Common myeloid progenitor, CD34-positive (primary cell): ENCODE results near the gene BEAN1.
A peak's percentile ranks its signal among the peaks of the same experiment; 100 is the strongest.

Experiments
- CTCF ChIA-PET: fragments of 350-600 bp; sonication (Branson Sonifier 250); formaldehyde crosslinking; loops from one replicate; lab custom pipeline; 2021; ENCODE audit warnings: antibody characterized with exemption; lab: Charles Lee
- POLR2A ChIA-PET: fragments of 350-600 bp; sonication (Branson Sonifier 250); formaldehyde crosslinking; loops from one replicate; lab custom pipeline; 2021; ENCODE audit warnings: antibody characterized with exemption; lab: Charles Lee
- DNase-seq, 3 donors: peaks; one replicate each; pipeline versions ENCODE4 v3.0.0 to v3.0.0-alpha.2; 2013
- H3K27ac ChIP-seq, 2 experiments: 1 replicate in 1 of 2; 2 replicates in 1 of 2; pipeline ENCODE4 v1.7.0; 2013; ENCODE audit warnings: inconsistent platforms in 2 of 2, low read length in 2 of 2, mild to moderate bottlenecking in 2 of 2, low read depth in 1 of 2, moderate library complexity in 1 of 2; ENCODE audit not compliant: severe bottlenecking in 2 of 2, insufficient read depth in 1 of 2, poor library complexity in 1 of 2
- H3K27me3 ChIP-seq, 5 experiments: replicated peaks in 2 of 5; 1 replicate in 3 of 5; 2 replicates in 2 of 5; pipeline versions ENCODE4 v1.6.1 to v1.7.0; 2013; ENCODE audit warnings: low read length in 4 of 5, mild to moderate bottlenecking in 2 of 5, moderate library complexity in 2 of 5, inconsistent platforms in 1 of 5; ENCODE audit not compliant: insufficient read depth in 5 of 5, control insufficient read depth in 4 of 5
- H3K36me3 ChIP-seq, 4 experiments: 1 replicate in 2 of 4; 2 replicates in 2 of 4; pipeline versions ENCODE4 v1.6.1 to v1.7.0; 2013; ENCODE audit warnings: low read length in 3 of 4, control low read depth in 1 of 4, mild to moderate bottlenecking in 1 of 4; ENCODE audit not compliant: control insufficient read depth in 4 of 4, insufficient read depth in 4 of 4
- H3K4me1 ChIP-seq, 4 experiments: 1 replicate in 3 of 4; 2 replicates in 1 of 4; pipeline versions ENCODE4 v1.6.1 to v1.7.1; 2013; ENCODE audit warnings: low read length in 3 of 4, mild to moderate bottlenecking in 3 of 4, control low read depth in 1 of 4, inconsistent platforms in 1 of 4, moderate library complexity in 1 of 4; ENCODE audit not compliant: control insufficient read depth in 4 of 4, insufficient read depth in 4 of 4; ENCODE audit errors: control extremely low read depth in 1 of 4
- H3K4me3 ChIP-seq, 7 experiments: 1 replicate in 4 of 7; 2 replicates in 3 of 7; pipeline versions ENCODE4 v1.5.1 to v1.7.0; 2013; ENCODE audit warnings: mild to moderate bottlenecking in 7 of 7, low read length in 6 of 7, moderate library complexity in 6 of 7, inconsistent platforms in 2 of 7, low read depth in 2 of 7, control low read depth in 1 of 7; ENCODE audit not compliant: insufficient read depth in 4 of 7, control insufficient read depth in 1 of 7; ENCODE audit errors: extremely low read depth in 1 of 7
- H3K9me3 ChIP-seq, 5 experiments: 1 replicate in 4 of 5; 2 replicates in 1 of 5; pipeline versions ENCODE4 v1.6.1 to v1.7.1; 2013; ENCODE audit warnings: low read length in 4 of 5, mild to moderate bottlenecking in 2 of 5, inconsistent platforms in 1 of 5, low read depth in 1 of 5, moderate library complexity in 1 of 5; ENCODE audit not compliant: control insufficient read depth in 4 of 5, insufficient read depth in 2 of 5; ENCODE audit errors: control extremely low read depth in 1 of 5
- WGBS: methylation state at CpG from one replicate; pipeline ENCODE4 v1.1.5; 2013; ENCODE audit not compliant: insufficient coverage; 5-methylcytosine and 5-hydroxymethylcytosine counted together

Gene BEAN1

GRCh38 chr16:66483689-66484452 lies 56.8 kb downstream of the BEAN1 start:
- Histone ChIP-seq H3K9me3 (no peaks in the 10 kb centered on the region), H3K27ac (no peak overlapping the region), H3K4me1 (peaks cover 3 to 21% (median 14%) of the 10 kb centered on the region in 4 experiments), H3K27me3 (no peaks in the 10 kb centered on the region), H3K36me3 (no peaks in the 10 kb centered on the region), H3K4me3 (no peak overlapping the region)
- WGBS, result 47% methylated on average over 13 of the region's 14 CpGs
- POLR2A ChIA-PET, result no interaction called here
- DNase-seq, result peak; percentile 69 to 82 (median 79)
- CTCF ChIA-PET, result interaction anchor here (1.0 to 14.1 kb wide), 8 partner anchors 7 to 124 kb away, joined by 3 to 92 read pairs (median 4); no protein-coding TSS in a partner anchor

- Histone ChIP-seq H3K4me1 (peaks cover 3 to 18% (median 12%) of the 10 kb centered on the region in 4 experiments), H3K36me3 (no peaks in the 10 kb centered on the region), H3K27me3 (peaks cover 0 to 2% (median 0%) of the 10 kb centered on the region in 5 experiments), H3K9me3 (no peaks in the 10 kb centered on the region), H3K4me3 (no peak overlapping the region), H3K27ac (no peak overlapping the region)
- ChIA-PET POLR2A (no interaction called here), CTCF (interaction anchor here (0.9 to 14.1 kb wide), 6 partner anchors 8 to 124 kb away, joined by 3 to 92 read pairs (median 4); no protein-coding TSS in a partner anchor)
- no peak for DNase-seq
- 91% methylated on average over 15 of the region's 15 CpGs for WGBS
These were observed 57.5 kb downstream of the BEAN1 start for GRCh38 chr16:66484453-66485213.

- no peak overlapping the region for H3K4me3 ChIP-seq
- 100% methylated on average over 6 of the region's 6 CpGs for WGBS
- H3K27me3 ChIP-seq, result peaks cover 0 to 2% (median 0%) of the 10 kb centered on the region in 5 experiments
- POLR2A ChIA-PET, result no interaction called here
- H3K9me3 ChIP-seq, result no peaks in the 10 kb centered on the region
- no peak for DNase-seq
- CTCF ChIA-PET, result interaction anchor here (0.9 to 14.1 kb wide), 6 partner anchors 9 to 123 kb away, joined by 3 to 92 read pairs (median 4); no protein-coding TSS in a partner anchor
- no peak overlapping the region for H3K27ac ChIP-seq
- H3K36me3 ChIP-seq, result no peaks in the 10 kb centered on the region
- peaks cover 3 to 18% (median 13%) of the 10 kb centered on the region in 4 experiments for H3K4me1 ChIP-seq
These were observed 58.3 kb downstream of the BEAN1 start for GRCh38 chr16:66485376-66485775.

- Histone ChIP-seq H3K9me3 (no peaks in the 10 kb centered on the region), H3K27ac (no peak overlapping the region), H3K36me3 (no peaks in the 10 kb centered on the region), H3K4me3 (no peak overlapping the region), H3K4me1 (peaks cover 3 to 25% (median 22%) of the 10 kb centered on the region in 4 experiments), H3K27me3 (peaks cover 0 to 2% (median 0%) of the 10 kb centered on the region in 5 experiments)
- POLR2A ChIA-PET, result no interaction called here
- over 99% methylated on average over 8 of the region's 12 CpGs for WGBS
- CTCF ChIA-PET, result interaction anchor here (1.1 to 14.1 kb wide), 8 partner anchors 10 to 149 kb away, joined by 3 to 92 read pairs (median 6); partner anchors contain the start of gene CMTM2
- no peak for DNase-seq
These were observed 59.2 kb downstream of the BEAN1 start for GRCh38 chr16:66486199-66486772.

GRCh38 chr16:66486773-66487579 lies 59.9 kb downstream of the BEAN1 start:
- H3K4me1 ChIP-seq, result peaks cover 3 to 29% (median 23%) of the 10 kb centered on the region in 4 experiments
- no peaks in the 10 kb centered on the region for H3K36me3 ChIP-seq
- ChIA-PET POLR2A (no interaction called here), CTCF (interaction anchor here (0.5 to 3.0 kb wide), 8 partner anchors 10 to 148 kb away, joined by 3 to 15 read pairs (median 5); partner anchors contain the start of gene CMTM2)
- no peaks in the 10 kb centered on the region for H3K9me3 ChIP-seq
- H3K27ac ChIP-seq, result no peak overlapping the region
- no peak overlapping the region for H3K4me3 ChIP-seq
- DNase-seq, result peak; percentile 43 to 72 (median 70)
- H3K27me3 ChIP-seq, result peaks cover 0 to 2% (median 0%) of the 10 kb centered on the region in 5 experiments
- WGBS, result 67% methylated on average over 3 of the region's 3 CpGs

- Histone ChIP-seq H3K9me3 (no peaks in the 10 kb centered on the region), H3K4me1 (peaks cover 3 to 29% (median 23%) of the 10 kb centered on the region in 4 experiments), H3K4me3 (no peak overlapping the region), H3K27ac (no peak overlapping the region), H3K36me3 (no peaks in the 10 kb centered on the region), H3K27me3 (peaks cover 0 to 2% (median 0%) of the 10 kb centered on the region in 5 experiments)
- POLR2A ChIA-PET, result no interaction called here
- WGBS, result 96% methylated on average over 4 of the region's 5 CpGs
- peak in 2 of 3 donors; percentile 30 to 36 for DNase-seq
- CTCF ChIA-PET, result interaction anchor here (0.5 to 3.0 kb wide), 8 partner anchors 11 to 128 kb away, joined by 3 to 15 read pairs (median 5); partner anchors contain the start of gene CMTM2
These were observed 60.6 kb downstream of the BEAN1 start for GRCh38 chr16:66487580-66488275.
